GM12892 (cell line): ENCODE results near the gene SDHAF2.

Source experiments
- POLR2AphosphoS5 ChIP-seq: IDR thresholded peaks from 2 replicates; pipeline ENCODE4 v1.6.1; 2011; ENCODE audit warnings: low read depth, low read length, control low read depth
- TAF1 ChIP-seq: IDR thresholded peaks from 2 replicates; pipeline ENCODE4 v1.6.1; 2011; ENCODE audit warnings: low read depth, mild to moderate bottlenecking, control low read depth, low read length, borderline replicate concordance

- no peak for TF ChIP-seq TAF1
- TF ChIP-seq POLR2AphosphoS5 = no peak
Measured at GRCh38 chr11:61452825-61453224, 22.9 kb downstream of the SDHAF2 start.
